Central memory CD8-positive, alpha-beta T cell (primary cell): ENCODE results near the gene DPPA3.
"Not testable (repeated sequence)": the region's sequence is repeated elsewhere in the genome, so short reads cannot be mapped to it uniquely, and the experiment has no call there.

ENCODE experiments used
- ATAC-seq: fragments of 150-1000 bp; cut with Tn5 transposase; replicated peaks from 2 replicates; pipeline ENCODE4 v1.10.0; 2022; ENCODE audit warnings: mild to moderate bottlenecking, moderate FRiP score, moderate number of reproducible peaks; ENCODE audit not compliant: poor library complexity, severe bottlenecking; ENCODE audit errors: extremely low read depth
- DNase-seq, 2 donors: peaks; one replicate each; pipeline ENCODE4 v3.0.0; 2021; ENCODE audit warnings: low spot score in 2 of 2
- H3K27ac Mint-ChIP-seq: one replicate; pipeline ENCODE4 v1.8.0; 2022; ENCODE audit warnings: low read depth, mild to moderate bottlenecking, moderate library complexity, mixed read lengths
- H3K27me3 Mint-ChIP-seq: one replicate; pipeline ENCODE4 v1.8.0; 2022; ENCODE audit warnings: mixed read lengths
- H3K36me3 Mint-ChIP-seq: one replicate; pipeline ENCODE4 v1.8.0; 2022; ENCODE audit warnings: mild to moderate bottlenecking, moderate library complexity, mixed read lengths; ENCODE audit not compliant: insufficient read depth
- H3K4me1 Mint-ChIP-seq: one replicate; pipeline ENCODE4 v1.8.0; 2022; ENCODE audit warnings: mixed read lengths
- H3K4me3 Mint-ChIP-seq: one replicate; pipeline ENCODE4 v1.8.0; 2022; ENCODE audit warnings: mild to moderate bottlenecking, moderate library complexity, mixed read lengths
- H3K9me3 Mint-ChIP-seq: one replicate; pipeline ENCODE4 v1.8.0; 2022; ENCODE audit warnings: mixed read lengths

Gene DPPA3

DNA sequence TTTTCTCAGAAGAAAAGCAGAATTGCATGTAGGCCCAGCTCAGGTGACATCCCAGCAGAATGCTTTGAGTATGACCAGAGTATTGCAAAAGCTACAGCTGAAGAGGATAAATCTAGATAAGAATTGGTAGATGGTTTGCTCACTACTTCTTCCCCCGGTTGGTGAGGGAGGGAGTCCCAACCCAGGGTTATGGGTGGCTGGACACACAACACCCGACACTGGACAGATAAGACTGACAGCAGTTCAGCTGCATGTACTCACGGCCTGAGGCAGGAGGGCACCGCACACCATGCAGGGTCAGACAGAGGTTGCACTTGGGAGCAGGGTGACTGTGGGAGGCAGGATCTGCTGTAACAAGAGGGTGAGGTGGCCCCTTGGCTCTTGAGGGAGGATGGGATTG, 37.6 kb downstream of the DPPA3 start:
- no peak for ATAC-seq
- Mint-ChIP-seq H3K27ac (no peak overlapping the region), H3K9me3 (no peaks in the 10 kb centered on the region), H3K36me3 (peaks cover 3% of the 10 kb centered on the region), H3K4me3 (no peak overlapping the region), H3K4me1 (peaks cover 11% of the 10 kb centered on the region), H3K27me3 (no peaks in the 10 kb centered on the region)
- no peak for DNase-seq

- DNase-seq = no peak
- ATAC-seq = no peak
- no peaks in the 10 kb centered on the region for H3K9me3 Mint-ChIP-seq
- H3K27ac Mint-ChIP-seq = no peak overlapping the region
- H3K27me3 Mint-ChIP-seq = no peaks in the 10 kb centered on the region
- H3K4me3 Mint-ChIP-seq = no peak overlapping the region
- H3K36me3 Mint-ChIP-seq = peaks cover 3% of the 10 kb centered on the region
- peaks cover 11% of the 10 kb centered on the region for H3K4me1 Mint-ChIP-seq
These were observed 38.2 kb downstream of the DPPA3 start for GRCh38 chr12:7749442-7749841.

DNA sequence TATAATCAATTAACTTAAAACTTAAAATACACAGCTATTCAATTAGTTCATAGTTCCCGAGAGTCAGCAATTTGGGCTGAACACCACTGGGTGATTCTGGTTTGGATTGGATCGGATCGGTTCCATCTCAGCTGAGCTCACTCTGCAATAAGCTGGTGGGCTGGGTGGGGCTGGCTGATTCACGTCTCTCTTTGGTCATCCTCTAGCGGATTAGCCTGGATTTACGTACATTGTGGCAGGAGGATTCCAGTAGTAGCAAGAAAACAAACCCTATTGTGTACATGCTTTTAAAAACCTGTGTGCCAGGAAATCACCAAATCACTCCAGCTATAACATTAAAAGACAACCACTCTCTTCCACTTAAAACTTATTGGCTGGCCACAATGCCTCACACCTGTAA, 39.1 kb downstream of the DPPA3 start:
- no peaks in the 10 kb centered on the region for H3K9me3 Mint-ChIP-seq
- DNase-seq (no peak), ATAC-seq (no peak)
- H3K4me3 Mint-ChIP-seq = peak overlapping the region; percentile 57
- H3K36me3 Mint-ChIP-seq = peaks cover 3% of the 10 kb centered on the region
- H3K27ac Mint-ChIP-seq = no peak overlapping the region
- peaks cover 12% of the 10 kb centered on the region for H3K4me1 Mint-ChIP-seq
- no peaks in the 10 kb centered on the region for H3K27me3 Mint-ChIP-seq

GRCh38 chr12:7751394-7751793, 40.2 kb downstream of the DPPA3 start:
- H3K4me1 Mint-ChIP-seq = peaks cover 21% of the 10 kb centered on the region
- ATAC-seq (peak; percentile 65), DNase-seq (peak in 1 of 2 donors; percentile 12)
- H3K27me3 Mint-ChIP-seq = no peaks in the 10 kb centered on the region
- no peaks in the 10 kb centered on the region for H3K9me3 Mint-ChIP-seq
- peak overlapping the region; percentile 57 for H3K4me3 Mint-ChIP-seq
- H3K36me3 Mint-ChIP-seq = peaks cover 3% of the 10 kb centered on the region
- peak overlapping the region; percentile 72 for H3K27ac Mint-ChIP-seq

GRCh38 chr12:7751941-7752922, 41.0 kb downstream of the DPPA3 start:
- DNase-seq, H3K36me3 Mint-ChIP-seq, H3K27me3 Mint-ChIP-seq, H3K9me3 Mint-ChIP-seq: not testable (repeated sequence)
- peak; percentile 56 for ATAC-seq
- peaks cover 21% of the 10 kb centered on the region for H3K4me1 Mint-ChIP-seq
- H3K4me3 Mint-ChIP-seq = peak overlapping the region; percentile 57
- H3K27ac Mint-ChIP-seq = peak overlapping the region; percentile 72

- peak in 1 of 2 donors; percentile 22 for DNase-seq
These were observed 44.4 kb downstream of the DPPA3 start for GRCh38 chr12:7755668-7756067.

DNA sequence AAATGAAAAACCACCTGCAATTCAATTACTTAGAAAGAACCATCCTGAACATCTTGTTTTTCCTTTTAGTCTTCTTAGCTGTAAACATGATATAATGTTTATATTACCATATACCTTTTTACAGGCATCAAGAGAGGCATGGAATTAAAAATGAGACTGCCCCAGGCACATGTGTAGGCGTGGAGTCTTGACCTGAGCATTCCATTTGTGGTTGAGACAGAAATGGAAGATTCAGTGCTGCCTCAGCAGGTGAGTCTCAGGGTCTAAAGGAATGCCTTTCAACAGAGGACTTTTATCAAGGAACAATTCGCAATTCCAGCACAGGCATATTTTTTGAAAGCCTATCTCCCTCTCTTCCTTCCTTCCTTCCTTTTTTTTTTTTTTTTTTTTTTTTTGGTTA, 45.8 kb downstream of the DPPA3 start:
- no peaks in the 10 kb centered on the region for H3K9me3 Mint-ChIP-seq
- no peak overlapping the region for H3K4me3 Mint-ChIP-seq
- no peak for DNase-seq
- H3K27ac Mint-ChIP-seq = no peak overlapping the region
- no peaks in the 10 kb centered on the region for H3K36me3 Mint-ChIP-seq
- peaks cover 16% of the 10 kb centered on the region for H3K4me1 Mint-ChIP-seq
- no peak for ATAC-seq
- H3K27me3 Mint-ChIP-seq = no peaks in the 10 kb centered on the region

More at GRCh38 chr12:7755668-7756067, 44.4 kb downstream of the DPPA3 start:
- H3K4me3 Mint-ChIP-seq = peak overlapping the region; percentile 66
- peaks cover 21% of the 10 kb centered on the region for H3K4me1 Mint-ChIP-seq
- H3K9me3 Mint-ChIP-seq, H3K27me3 Mint-ChIP-seq, H3K36me3 Mint-ChIP-seq: not testable (repeated sequence)
- peak overlapping the region; percentile 75 for H3K27ac Mint-ChIP-seq
- ATAC-seq = peak; percentile 44

- Mint-ChIP-seq H3K4me3 (no peak overlapping the region), H3K9me3 (no peaks in the 10 kb centered on the region), H3K36me3 (no peaks in the 10 kb centered on the region), H3K4me1 (peaks cover 10% of the 10 kb centered on the region), H3K27ac (no peak overlapping the region), H3K27me3 (peaks cover 7% of the 10 kb centered on the region)
- ATAC-seq = no peak
- DNase-seq = no peak
These were observed 47.5 kb downstream of the DPPA3 start for GRCh38 chr12:7758766-7759140.
